SW480 (cell line): Measurements from ENCODE around the gene AP1B1.
"Not testable (repeated sequence)": the region's sequence is repeated elsewhere in the genome, so short reads cannot be mapped to it uniquely, and the experiment has no call there.

ENCODE experiments used
- DNase-seq: peaks from one replicate; pipeline ENCODE4 v3.0.0-alpha.2; 2016; ENCODE audit warnings: low spot score

Gene AP1B1

GRCh38 chr22:29348956-29349355, 39.4 kb downstream of the AP1B1 start:
- no peak for DNase-seq

DNA sequence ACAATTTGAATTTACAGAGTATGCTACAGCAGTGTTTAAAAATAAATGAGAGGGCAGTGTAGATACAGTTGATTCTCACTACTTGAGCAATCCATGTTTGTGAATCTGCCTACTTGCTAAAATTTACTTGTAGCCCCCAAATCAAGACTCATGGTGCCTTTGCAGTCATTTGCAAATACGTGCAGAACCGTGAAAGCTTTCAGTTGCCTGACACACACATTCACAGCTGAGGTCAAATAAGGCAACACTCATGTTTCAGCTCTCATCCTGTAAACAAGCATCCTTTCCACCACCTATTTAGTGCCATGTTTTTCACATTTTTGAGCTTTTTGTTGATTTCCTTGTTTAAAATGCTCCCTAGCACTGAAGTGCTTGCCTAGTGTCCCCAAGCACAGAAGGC, 40.3 kb downstream of the AP1B1 start:
- no peak for DNase-seq

DNA sequence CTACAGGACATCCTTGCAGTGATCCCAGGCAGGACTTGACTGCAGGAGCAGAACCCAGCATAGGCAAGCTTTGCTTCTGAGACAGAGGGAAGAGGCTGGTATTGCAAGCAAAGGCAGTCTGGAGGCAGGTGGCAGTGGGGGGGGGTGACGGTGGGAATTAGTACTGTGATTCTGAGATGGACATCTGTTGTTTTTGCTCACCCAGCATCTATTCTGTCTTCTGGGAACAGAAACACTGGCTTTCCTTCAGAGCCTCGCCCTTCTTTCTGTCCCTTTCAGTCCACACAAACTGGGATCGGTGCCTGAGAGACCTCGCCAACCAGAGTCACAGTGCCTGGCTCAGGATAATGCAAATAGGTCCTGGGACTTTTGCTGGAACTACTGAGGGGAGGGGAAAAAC, 41.7 kb downstream of the AP1B1 start:
- DNase-seq: no peak

DNA sequence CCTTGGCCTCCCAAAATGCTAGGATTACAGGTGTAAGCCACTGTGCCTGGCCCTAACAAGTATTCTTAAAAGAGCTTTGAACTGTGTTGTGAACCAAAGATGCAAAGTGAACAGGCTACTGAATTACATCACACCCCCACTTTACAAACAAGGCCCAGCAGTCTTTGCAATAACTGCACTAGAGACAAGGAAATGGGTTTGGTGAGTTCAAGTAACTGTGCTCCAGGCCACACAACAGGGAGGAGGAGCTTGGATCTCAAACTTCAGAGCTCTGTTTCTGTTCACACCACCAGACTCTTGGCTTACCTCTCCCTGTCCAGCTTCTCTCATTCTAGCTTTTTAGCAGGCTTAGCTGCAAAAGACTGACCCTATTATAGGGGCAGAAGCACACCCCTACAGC, 42.4 kb downstream of the AP1B1 start:
- DNase-seq: no peak

DNA sequence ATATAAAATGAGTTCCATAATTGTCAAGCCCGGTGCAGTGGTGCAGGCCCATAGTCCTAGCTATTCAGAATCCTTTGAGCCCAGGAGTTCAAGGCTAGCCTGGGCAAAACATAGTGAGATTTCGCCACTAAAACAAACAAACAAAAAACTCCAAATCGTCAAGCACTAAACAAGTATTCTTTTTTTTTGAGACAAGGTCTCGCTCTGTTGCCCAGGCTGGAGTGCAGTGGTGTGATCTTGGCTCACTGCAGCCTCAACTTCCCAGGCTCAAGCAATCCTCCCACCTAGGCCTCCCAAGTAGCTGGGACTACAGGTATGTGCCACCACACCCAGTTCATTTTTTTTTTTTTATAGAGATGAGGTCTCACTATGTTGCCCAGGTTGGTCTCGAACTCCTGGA, 43.5 kb downstream of the AP1B1 start:
- DNase-seq: not testable (repeated sequence)

DNA sequence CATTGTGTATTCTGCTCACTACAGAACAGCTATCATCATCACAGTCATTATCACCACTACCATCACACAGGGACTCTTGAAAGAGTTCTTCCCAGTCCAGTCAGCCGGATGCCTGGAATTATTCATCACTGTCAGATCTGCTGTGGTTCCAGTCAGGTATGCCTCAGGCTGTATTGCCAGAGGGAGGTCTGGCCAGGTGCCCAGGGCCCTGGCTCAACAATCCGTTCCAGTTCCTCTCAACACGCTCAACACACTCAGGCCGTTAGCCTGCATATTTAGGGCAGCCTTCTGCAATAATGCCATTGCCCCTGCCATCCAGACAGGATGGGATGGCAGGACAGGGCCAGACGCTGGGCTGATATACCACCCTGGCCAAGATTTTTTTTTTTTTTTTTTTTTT, 44.2 kb downstream of the AP1B1 start:
- peak; percentile 69 for DNase-seq

DNA sequence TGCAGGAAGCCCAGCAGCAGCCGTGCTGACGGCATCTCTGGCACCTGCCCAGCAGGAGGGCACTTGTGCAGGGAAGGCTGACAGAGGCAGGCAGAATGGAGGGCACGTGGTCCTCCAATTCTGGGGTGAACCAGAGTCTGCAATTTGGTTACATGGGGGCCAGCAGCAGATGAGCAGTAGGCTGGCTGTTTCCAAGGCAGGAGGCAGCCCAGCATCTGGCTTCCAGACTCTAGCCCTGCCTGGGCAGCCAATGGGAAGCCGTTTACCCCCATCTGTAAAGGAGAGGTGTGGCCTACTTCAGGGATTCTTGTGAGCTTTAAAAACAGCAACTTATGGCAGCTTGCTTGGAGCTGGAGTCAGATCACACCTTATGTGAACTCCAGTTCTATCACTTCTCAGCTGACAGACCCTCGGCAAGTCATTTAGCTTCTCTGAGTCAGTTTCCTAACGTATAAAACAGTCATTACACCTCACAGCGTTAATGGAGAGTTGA, 45.0 kb downstream of the AP1B1 start:
- no peak for DNase-seq

- no peak for DNase-seq
Observed at GRCh38 chr22:29342577-29343312, 45.6 kb downstream of the AP1B1 start.

DNA sequence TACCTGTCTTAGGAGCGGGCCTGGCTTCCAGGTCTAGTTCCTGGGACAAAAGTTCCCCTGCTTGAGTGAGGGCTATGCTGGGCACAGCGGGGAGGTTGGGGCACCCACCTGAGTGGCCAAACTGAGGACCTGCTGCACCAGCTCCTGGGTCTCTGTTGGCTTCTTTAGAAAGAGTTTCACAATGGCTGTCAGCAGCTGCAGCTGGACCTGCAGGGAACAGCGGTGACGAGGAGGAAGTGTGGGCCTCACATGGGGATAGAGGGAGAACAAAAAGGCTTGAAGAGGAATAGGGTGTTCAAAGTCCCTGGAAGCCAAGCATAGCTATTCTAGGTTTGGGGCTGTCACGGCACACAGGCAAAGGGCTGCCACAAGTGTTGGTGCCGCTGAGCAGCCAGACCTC, 46.2 kb downstream of the AP1B1 start:
- no peak for DNase-seq

GRCh38 chr22:29341849-29342127, 46.6 kb downstream of the AP1B1 start:
- DNase-seq: no peak

DNA sequence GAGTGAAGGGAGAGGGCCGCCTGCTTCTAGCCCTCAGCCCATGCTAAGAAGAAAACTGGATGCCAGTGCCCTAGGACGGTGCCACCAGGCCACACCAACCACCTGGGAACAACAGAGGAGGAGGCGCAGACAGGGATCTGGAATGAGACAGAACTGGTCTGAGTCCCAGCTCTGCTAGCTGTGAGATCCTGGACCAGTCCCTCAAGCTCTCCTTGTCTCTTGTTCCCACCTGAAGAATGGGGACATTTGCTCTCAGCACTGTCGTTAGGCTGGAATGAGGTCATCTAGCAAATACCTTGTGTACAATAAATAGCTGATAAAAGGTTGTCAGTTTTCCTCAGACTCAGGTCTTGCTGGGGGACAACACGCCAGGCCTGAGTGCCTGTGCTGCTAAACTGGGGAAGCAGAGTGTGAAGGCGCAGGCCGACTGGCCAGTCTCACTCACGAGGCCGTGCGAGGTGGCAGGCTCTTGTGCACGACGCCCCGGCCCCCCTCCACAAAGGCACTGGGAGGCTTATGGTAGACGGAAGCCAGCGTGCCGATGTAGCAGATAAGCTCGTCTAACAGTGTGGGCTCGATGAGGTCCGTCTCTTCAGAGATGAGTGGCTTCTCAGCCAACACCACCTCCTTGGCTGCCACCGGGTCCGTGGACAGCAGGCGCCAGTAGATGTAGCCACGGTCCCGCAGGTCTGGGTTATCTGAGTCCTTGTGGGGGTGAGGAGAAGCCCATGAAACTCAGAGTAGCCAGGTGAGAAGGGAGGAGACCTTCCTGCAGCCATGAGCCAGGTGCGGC, 47.1 kb downstream of the AP1B1 start:
- DNase-seq: no peak

GRCh38 chr22:29340566-29340965, 47.8 kb downstream of the AP1B1 start:
- DNase-seq: no peak

DNA sequence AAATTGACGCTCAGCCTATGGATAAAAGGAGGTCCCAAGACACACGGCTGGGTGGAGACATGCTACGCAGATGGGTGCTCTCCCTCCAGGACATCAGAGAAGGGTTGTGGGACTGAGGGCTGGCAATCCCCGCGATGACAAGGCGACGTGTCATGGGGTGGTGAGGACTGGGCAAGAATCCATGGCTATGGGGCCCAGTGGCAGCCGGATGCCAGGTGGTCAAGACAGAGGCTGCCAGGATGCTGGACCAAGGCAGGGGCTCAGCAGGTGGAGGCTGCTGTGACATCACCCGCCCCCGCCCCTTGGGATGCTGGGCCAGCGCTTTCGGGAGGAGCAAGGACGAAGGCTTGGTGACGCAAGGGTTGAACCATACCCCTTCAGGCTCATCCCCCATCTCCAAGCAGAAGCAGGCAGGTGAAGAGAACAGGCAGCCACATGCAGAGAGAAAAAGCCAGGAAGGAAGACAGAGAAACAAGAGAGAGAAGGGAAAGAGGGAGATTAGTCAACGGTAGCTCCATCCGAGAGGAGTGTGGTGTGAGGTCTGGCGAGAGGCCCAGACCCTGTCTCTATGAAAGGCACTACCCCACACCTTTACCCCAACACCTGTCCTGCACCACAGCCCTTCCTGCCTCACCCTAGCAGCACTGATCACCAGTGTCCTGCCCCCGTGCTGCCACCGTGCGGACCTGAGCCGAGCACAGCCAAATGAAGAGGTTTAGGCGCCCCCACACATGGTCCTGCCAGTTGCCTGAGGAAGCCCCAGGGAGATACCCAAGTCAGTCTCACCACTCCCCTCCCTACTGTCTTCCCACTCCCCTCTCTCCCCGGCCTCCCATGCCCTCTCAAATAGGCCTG, 48.8 kb downstream of the AP1B1 start:
- DNase-seq: no peak

GRCh38 chr22:29338398-29338797, 50.0 kb downstream of the AP1B1 start:
- no peak for DNase-seq

GRCh38 chr22:29337631-29338284, 50.6 kb downstream of the AP1B1 start:
- no peak for DNase-seq

- DNase-seq: no peak
Observed at GRCh38 chr22:29336751-29337490, 51.4 kb downstream of the AP1B1 start.

DNA sequence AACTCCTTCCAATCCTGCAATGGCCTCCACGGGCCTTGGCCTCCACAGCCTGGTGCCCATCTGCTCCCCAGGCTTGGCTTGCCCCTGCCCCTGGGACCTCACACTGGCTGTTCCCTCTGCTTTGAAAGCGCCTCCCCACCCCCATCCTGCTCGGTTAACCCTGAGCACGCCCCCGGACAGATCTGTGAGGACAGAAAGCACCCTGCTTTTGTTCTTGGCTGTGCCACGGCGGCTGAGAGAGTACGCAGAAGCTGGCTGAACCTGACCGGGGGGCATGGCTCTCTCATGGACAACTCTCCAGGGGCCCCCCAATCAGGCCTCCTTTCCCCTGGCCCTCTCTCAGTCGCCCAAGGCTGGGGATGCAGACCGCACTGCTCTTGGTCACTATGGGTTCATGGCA, 52.7 kb downstream of the AP1B1 start:
- DNase-seq: no peak

DNA sequence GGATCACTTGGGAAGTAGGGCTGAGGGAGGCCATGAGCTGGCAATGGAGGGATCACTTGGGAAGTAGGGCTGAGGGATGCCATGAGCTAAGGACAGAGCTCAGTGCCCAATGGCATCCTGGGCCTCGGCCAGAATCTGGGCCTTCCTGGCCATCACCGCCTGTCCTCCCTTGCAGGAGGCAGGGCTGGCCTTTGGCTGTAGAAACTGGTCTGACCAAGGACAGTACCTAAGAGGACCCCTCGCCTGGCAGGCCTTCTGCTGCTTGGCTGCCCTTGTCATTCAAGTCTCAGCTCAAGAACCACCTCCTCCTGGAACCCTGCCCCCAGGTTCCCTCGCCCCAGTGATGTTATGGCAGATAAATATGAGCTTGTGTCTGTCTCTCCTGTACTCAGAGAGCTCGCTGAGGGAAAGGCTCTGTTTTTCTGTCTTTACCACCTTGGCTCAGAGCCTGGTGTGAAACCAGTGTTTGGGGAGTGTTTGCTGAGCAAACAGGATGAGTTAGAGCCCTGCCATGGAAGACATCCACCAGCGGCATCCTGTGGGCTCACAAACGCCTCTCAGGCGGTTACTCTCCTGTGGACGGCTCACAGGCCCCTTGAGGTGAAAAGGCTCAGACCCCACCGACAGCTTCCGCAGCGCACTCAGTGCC, 53.5 kb downstream of the AP1B1 start:
- no peak for DNase-seq

- no peak for DNase-seq
Observed at GRCh38 chr22:29334148-29334547, 54.2 kb downstream of the AP1B1 start.

GRCh38 chr22:29332886-29333496, 55.4 kb downstream of the AP1B1 start:
- DNase-seq: no peak
